HCT116 (cell line): Measurements from ENCODE around the gene MEPCE. TPM values are rescaled to one million over a fixed set of nuclear protein-coding genes. Genes with fewer than 3 reads are reported as not detected.

ENCODE experiments used
- ATAC-seq: fragments of 200-7000 bp; cut with Tn5 transposase; 2 replicates; pipeline ENCODE4 v1.9.1; 2020; ENCODE audit warnings: mild to moderate bottlenecking, moderate library complexity
- BruUV-seq: library from RNA; stranded (reverse); fragments of 400-500 nt; replicated peaks from 2 replicates; lab custom pipeline; 2021; lab: Mats Ljungman, UMichigan
- CTCF ChIA-PET: fragments of 300-600 bp; sonication (Branson Sonifier 250); formaldehyde crosslinking; loops from one replicate; lab custom pipeline; 2021; ENCODE audit warnings: antibody characterized with exemption; lab: Charles Lee
- POLR2A ChIA-PET: fragments of 300-600, 350-600 bp; sonication (Branson Sonifier 250); formaldehyde crosslinking; loops from one replicate; lab custom pipeline; 2021; ENCODE audit warnings: antibody characterized with exemption; lab: Charles Lee
- RAD21 ChIA-PET, 2 experiments: fragments of 300-600 bp; sonication (Branson Sonifier 250); formaldehyde crosslinking; loops; one replicate each; lab custom pipeline; 2023; ENCODE audit warnings: low total read pairs in 2 of 2; ENCODE audit not compliant: uncharacterized antibody in 2 of 2, unreplicated experiment in 2 of 2, low non-redundant PET in 1 of 2; lab: Charles Lee
- DNase-seq: peaks from one replicate; pipeline ENCODE4 v3.0.0-alpha.2; 2010; ENCODE audit warnings: low read depth, low spot score
- H2AFZ ChIP-seq: fragments of 200-600 bp; shearing (Covaris generic), sonication (generic); 2 replicates; pipeline ENCODE4 v1.6.1; 2017; ENCODE audit warnings: low read depth, mixed run types, mixed read lengths, antibody characterized with exemption, low read length; ENCODE audit not compliant: poor library complexity, severe bottlenecking
- H3K27ac ChIP-seq: 2 replicates; pipeline ENCODE4 v1.5.1; 2012; ENCODE audit warnings: low read depth, low read length
- H3K27me3 ChIP-seq: fragments of 200-600 bp; sonication (generic); 2 replicates; pipeline ENCODE4 v1.6.1; 2016; ENCODE audit warnings: mixed run types, low read length, mixed read lengths; ENCODE audit not compliant: insufficient read depth
- H3K36me3 ChIP-seq, 2 experiments: fragments of 200-500 bp in 1 of 2; fragments of 200-600 bp in 1 of 2; sonication (Bioruptor generic) in 1 of 2; sonication (generic) in 1 of 2; 2 replicates each; pipeline versions ENCODE4 v1.5.1 to v1.6.1; 2014 to 2016; ENCODE audit warnings: low read length in 2 of 2, inconsistent platforms in 1 of 2, mixed read lengths in 1 of 2, mixed run types in 1 of 2; ENCODE audit not compliant: insufficient read depth in 2 of 2, control insufficient read depth in 1 of 2
- H3K4me1 ChIP-seq, 2 experiments: fragments of 200-600 bp in 1 of 2; sonication (generic) in 1 of 2; 2 replicates each; pipeline versions ENCODE4 v1.5.1 to v1.6.1; 2012 to 2017; ENCODE audit warnings: low read length in 2 of 2, inconsistent platforms in 1 of 2, mild to moderate bottlenecking in 1 of 2, mixed read lengths in 1 of 2, mixed run types in 1 of 2, moderate library complexity in 1 of 2; ENCODE audit not compliant: insufficient read depth in 2 of 2, control insufficient read depth in 1 of 2
- H3K4me2 ChIP-seq: fragments of 200-600 bp; sonication (generic); 2 replicates; pipeline ENCODE4 v1.6.1; 2017; ENCODE audit warnings: mixed run types, low read length, mixed read lengths
- H3K4me3 ChIP-seq, 2 experiments: fragments of 200-600 bp in 1 of 2; sonication (generic) in 1 of 2; replicated peaks in 1 of 2; 2 replicates each; pipeline ENCODE4 v1.5.1; 2011 to 2016; ENCODE audit warnings: low read length in 2 of 2, control low read depth in 1 of 2, low read depth in 1 of 2, mild to moderate bottlenecking in 1 of 2, mixed read lengths in 1 of 2, mixed run types in 1 of 2
- H3K79me2 ChIP-seq: fragments of 200-600 bp; sonication (generic); 2 replicates; pipeline ENCODE4 v1.6.1; 2017; ENCODE audit warnings: mild to moderate bottlenecking, mixed run types, low read length, moderate library complexity, mixed read lengths; ENCODE audit not compliant: insufficient read depth
- H3K9ac ChIP-seq: fragments of 200-600 bp; sonication (generic); 2 replicates; pipeline ENCODE4 v1.6.1; 2016; ENCODE audit warnings: low read length, mixed read lengths
- H3K9me2 ChIP-seq: fragments of 200-600 bp; sonication (generic), shearing (Covaris generic); 2 replicates; pipeline ENCODE4 v1.6.1; 2017; ENCODE audit warnings: mixed run types, mild to moderate bottlenecking, moderate library complexity; ENCODE audit not compliant: insufficient read depth
- H3K9me3 ChIP-seq, 2 experiments: fragments of 200-500 bp in 1 of 2; fragments of 200-600 bp in 1 of 2; sonication (Bioruptor generic) in 1 of 2; sonication (generic) in 1 of 2; 2 replicates each; pipeline ENCODE4 v1.6.1; 2014 to 2017; ENCODE audit warnings: low read length in 2 of 2, mixed read lengths in 2 of 2, inconsistent platforms in 1 of 2, low read depth in 1 of 2, mild to moderate bottlenecking in 1 of 2, mixed run types in 1 of 2, moderate library complexity in 1 of 2; ENCODE audit not compliant: control insufficient read depth in 1 of 2, insufficient read depth in 1 of 2
- H4K20me1 ChIP-seq: fragments of 200-600 bp; sonication (generic), shearing (Covaris generic); 2 replicates; pipeline ENCODE4 v1.6.1; 2017; ENCODE audit warnings: mixed run types, mild to moderate bottlenecking, moderate library complexity; ENCODE audit not compliant: insufficient read depth
- CTCF ChIP-seq, 3 experiments: fragments of 200-600 bp in 1 of 3; sonication (generic) in 1 of 3; IDR thresholded peaks in 2 of 3; conservative IDR thresholded peaks in 1 of 3; 2 replicates each; pipeline ENCODE4 v1.5.1; 2012 to 2017; ENCODE audit warnings: low read depth in 2 of 3, low read length in 2 of 3, antibody characterized with exemption in 1 of 3, borderline replicate concordance in 1 of 3, control low read depth in 1 of 3, mild to moderate bottlenecking in 1 of 3, mixed read lengths in 1 of 3, mixed run types in 1 of 3, moderate library complexity in 1 of 3; ENCODE audit not compliant: insufficient read depth in 1 of 3
- ELF1 ChIP-seq: IDR thresholded peaks from 2 replicates; pipeline ENCODE4 v1.6.1; 2012; ENCODE audit warnings: low read depth, borderline replicate concordance
- EZH2phosphoT487 ChIP-seq: fragments of 200-600 bp; IDR thresholded peaks from 2 replicates; pipeline ENCODE4 v1.6.1; 2018; ENCODE audit warnings: antibody characterized with exemption, borderline replicate concordance
- FOSL1 ChIP-seq: IDR thresholded peaks from 2 replicates; pipeline ENCODE4 v1.6.1; 2012; ENCODE audit warnings: low read depth
- SRF ChIP-seq: IDR thresholded peaks from 2 replicates; pipeline ENCODE4 v1.6.1; 2012; ENCODE audit warnings: low read depth
- YY1 ChIP-seq: IDR thresholded peaks from 2 replicates; pipeline ENCODE4 v1.6.1; 2011; ENCODE audit warnings: low read length, low read depth, moderate library complexity, mild to moderate bottlenecking; ENCODE audit not compliant: insufficient replicate concordance; ENCODE audit errors: extremely low read depth
- intact Hi-C: fragments of 100-400 bp; cut with micrococcal nuclease; formaldehyde crosslinking; loops from 2 replicates; pipeline ENCODE4 v1.10.0; 2022
- total RNA-seq: library from RNA; stranded (reverse); gene quantifications from one replicate; pipeline ENCODE4 v1.2.1, GENCODE V29; 2021; ENCODE audit not compliant: unreplicated experiment

The MEPCE gene
- total RNA-seq, 1 experiment from 2014 or later, result 44.4 TPM

GRCh38 chr7:100396421-100396982, 33.1 kb upstream of the MEPCE start:
- POLR2A ChIA-PET, result no interaction called here
- ATAC-seq, result no peak
- RAD21 ChIA-PET, result no interaction called here

GRCh38 chr7:100397315-100398081, 32.1 kb upstream of the MEPCE start:
- TF ChIP-seq EZH2phosphoT487, result no peak
- TF ChIP-seq CTCF (IDR thresholded peaks at IDR 0.05 in 2 of 3, conservative IDR thresholded peaks at IDR 0.05 in 1 of 3; ENCODE audit: borderline replicate concordance in 1 of 3, insufficient read depth in 1 of 3, low read depth in 2 of 3, low read length in 2 of 3), result peak in 1 of 3 experiments; percentile 17; a peak in 1 of 6 replicates
- TF ChIP-seq ELF1, result no peak
- TF ChIP-seq FOSL1, result no peak
- no TSS peak for BruUV-seq
- Histone ChIP-seq H3K9me3 (no peaks in the 10 kb centered on the region), H3K4me1 (no peaks in the 10 kb centered on the region), H3K9ac (no peak overlapping the region), H2AFZ (no peak overlapping the region), H3K4me2 (no peak overlapping the region), H3K4me3 (no peak overlapping the region), H3K79me2 (no peaks in the 10 kb centered on the region), H3K27me3 (no peaks in the 10 kb centered on the region), H3K27ac (no peak overlapping the region), H3K36me3 (no peaks in the 10 kb centered on the region), H4K20me1 (no peaks in the 10 kb centered on the region), H3K9me2 (no peaks in the 10 kb centered on the region)
- ChIA-PET CTCF (interaction anchor here (1.6 kb wide), 1 partner anchor 10 kb away, joined by 3 read pairs; no protein-coding TSS in a partner anchor), POLR2A (no interaction called here), RAD21 (no interaction called here)
- intact Hi-C loops, result no loop called here
- 0 out of 2 replicates have a peak, but pooled peaks have one; percentile 39 for ATAC-seq
- DNase-seq, result no peak

More at GRCh38 chr7:100396421-100396982, 33.1 kb upstream of the MEPCE start:
- H2AFZ ChIP-seq, result no peak overlapping the region
- CTCF ChIA-PET, result interaction anchor here (1.5 kb wide), 1 partner anchor 11 kb away, joined by 5 read pairs; no protein-coding TSS in a partner anchor
- intact Hi-C loops, result no loop called here
- no peaks in the 10 kb centered on the region for H3K79me2 ChIP-seq
- no peak overlapping the region for H3K9ac ChIP-seq
- H4K20me1 ChIP-seq, result no peaks in the 10 kb centered on the region
- H3K27ac ChIP-seq, result no peak overlapping the region
- H3K9me2 ChIP-seq, result no peaks in the 10 kb centered on the region
- H3K27me3 ChIP-seq, result no peaks in the 10 kb centered on the region
- BruUV-seq, result no TSS peak
- H3K4me2 ChIP-seq, result no peak overlapping the region
- H3K9me3 ChIP-seq, result no peaks in the 10 kb centered on the region
- H3K4me3 ChIP-seq, result no peak overlapping the region
- H3K36me3 ChIP-seq, result no peaks in the 10 kb centered on the region
- DNase-seq, result no peak
- no peak for TF ChIP-seq YY1
- TF ChIP-seq FOSL1, result no peak
- TF ChIP-seq SRF, result no peak
- TF ChIP-seq, all 23 proteins: peak for 0
- H3K4me1 ChIP-seq, result no peaks in the 10 kb centered on the region
